A673 (cell line): Measurements from ENCODE around the gene CLEC1A. TPM values are rescaled to one million over a fixed set of nuclear protein-coding genes. Genes with fewer than 3 reads are reported as not detected.

ENCODE experiments used
- BruUV-seq: library from RNA; stranded (reverse); fragments of 400-500 nt; replicated peaks from 2 replicates; lab custom pipeline; 2021; lab: Mats Ljungman, UMichigan
- CTCF ChIA-PET: fragments of 300-600 bp; sonication (Branson Sonifier 250); formaldehyde crosslinking; loops from one replicate; lab custom pipeline; 2022; ENCODE audit warnings: antibody characterized with exemption; lab: Charles Lee
- POLR2A ChIA-PET: fragments of 300-600 bp; sonication (Branson Sonifier 250); formaldehyde crosslinking; loops from one replicate; lab custom pipeline; 2022; ENCODE audit warnings: antibody characterized with exemption; ENCODE audit not compliant: low non-redundant PET; lab: Charles Lee
- DNase-seq: peaks from one replicate; pipeline ENCODE4 v3.0.0-alpha.2; 2015; ENCODE audit warnings: low spot score
- H3K27ac ChIP-seq: fragments of 200-600 bp; sonication (generic); 2 replicates; pipeline ENCODE4 v1.5.1; 2016; ENCODE audit warnings: mixed run types, low read depth, mild to moderate bottlenecking, mixed read lengths, antibody characterized with exemption, low read length; ENCODE audit not compliant: poor library complexity, severe bottlenecking
- H3K27me3 ChIP-seq: fragments of 200-600 bp; sonication (generic); replicated peaks from 2 replicates; pipeline ENCODE4 v1.6.1; 2017; ENCODE audit warnings: mixed run types, low read depth, mild to moderate bottlenecking, mixed read lengths, antibody characterized with exemption, low read length; ENCODE audit not compliant: insufficient read depth, poor library complexity
- H3K36me3 ChIP-seq: fragments of 200-600 bp; sonication (generic); 2 replicates; pipeline ENCODE4 v1.6.1; 2016; ENCODE audit warnings: mixed run types, mild to moderate bottlenecking, mixed read lengths, antibody characterized with exemption, low read length; ENCODE audit not compliant: insufficient read depth, poor library complexity, severe bottlenecking
- H3K4me1 ChIP-seq: fragments of 200-600 bp; sonication (generic); 2 replicates; pipeline ENCODE4 v1.6.1; 2017; ENCODE audit warnings: mixed run types, mild to moderate bottlenecking, mixed read lengths, antibody characterized with exemption, low read length; ENCODE audit not compliant: insufficient read depth, poor library complexity, severe bottlenecking
- H3K4me3 ChIP-seq: fragments of 200-600 bp; sonication (generic); 2 replicates; pipeline ENCODE4 v1.5.1; 2016; ENCODE audit warnings: low read depth, mixed run types, mild to moderate bottlenecking, mixed read lengths, low read length; ENCODE audit not compliant: poor library complexity, severe bottlenecking
- H3K9me3 ChIP-seq: fragments of 200-600 bp; sonication (generic); 2 replicates; pipeline ENCODE4 v1.6.1; 2016; ENCODE audit warnings: mixed run types, low read depth, mild to moderate bottlenecking, mixed read lengths, antibody characterized with exemption, low read length; ENCODE audit not compliant: poor library complexity, severe bottlenecking
- EZH2 ChIP-seq: fragments of 200-600 bp; sonication (generic); IDR thresholded peaks from 2 replicates; pipeline ENCODE4 v1.6.1; 2017; ENCODE audit warnings: borderline replicate concordance, low read depth, mild to moderate bottlenecking, mixed read lengths, antibody characterized with exemption, low read length; ENCODE audit not compliant: poor library complexity, severe bottlenecking
- intact Hi-C: fragments of 100-400 bp; cut with micrococcal nuclease; formaldehyde crosslinking; loops from one replicate; pipeline ENCODE4 v1.10.0; 2022; ENCODE audit not compliant: unreplicated experiment
- total RNA-seq: library from RNA; stranded (reverse); gene quantifications from 2 replicates; pipeline ENCODE4 v1.2.3, GENCODE V29; 2021
- TF ChIP-seq, protein P1 (sequence below): fragments of 300-800, 200-600 bp; sonication (generic); conservative IDR thresholded peaks from 2 replicates; pipeline ENCODE4 v1.5.1; 2017; ENCODE audit warnings: low read depth, mild to moderate bottlenecking, antibody characterized with exemption, low read length, moderate library complexity, mixed read lengths

The CLEC1A gene
- total RNA-seq, 1 experiment from 2014 or later = not detected

DNA sequence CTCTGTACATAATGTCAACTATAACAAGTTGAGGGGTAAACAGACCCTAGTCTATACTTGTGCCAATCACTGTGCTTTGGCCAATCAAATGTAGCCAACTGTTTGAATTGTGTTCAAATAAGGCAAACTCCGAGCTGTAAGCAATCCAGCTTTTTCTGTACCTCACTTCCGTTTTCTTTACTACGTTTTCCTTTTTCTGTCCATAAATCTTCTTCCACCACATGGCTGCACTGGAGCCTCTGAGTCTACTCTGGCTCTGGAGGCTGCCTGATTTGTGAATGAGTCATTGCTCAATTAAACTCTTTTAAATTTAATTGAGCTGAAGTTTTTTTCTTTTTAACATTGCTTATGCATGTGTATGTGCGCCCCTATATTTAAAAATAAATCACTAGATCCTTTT lies 29.7 kb downstream of the CLEC1A start:
- no peak for TF ChIP-seq EZH2
- TF ChIP-seq, protein P1, sequence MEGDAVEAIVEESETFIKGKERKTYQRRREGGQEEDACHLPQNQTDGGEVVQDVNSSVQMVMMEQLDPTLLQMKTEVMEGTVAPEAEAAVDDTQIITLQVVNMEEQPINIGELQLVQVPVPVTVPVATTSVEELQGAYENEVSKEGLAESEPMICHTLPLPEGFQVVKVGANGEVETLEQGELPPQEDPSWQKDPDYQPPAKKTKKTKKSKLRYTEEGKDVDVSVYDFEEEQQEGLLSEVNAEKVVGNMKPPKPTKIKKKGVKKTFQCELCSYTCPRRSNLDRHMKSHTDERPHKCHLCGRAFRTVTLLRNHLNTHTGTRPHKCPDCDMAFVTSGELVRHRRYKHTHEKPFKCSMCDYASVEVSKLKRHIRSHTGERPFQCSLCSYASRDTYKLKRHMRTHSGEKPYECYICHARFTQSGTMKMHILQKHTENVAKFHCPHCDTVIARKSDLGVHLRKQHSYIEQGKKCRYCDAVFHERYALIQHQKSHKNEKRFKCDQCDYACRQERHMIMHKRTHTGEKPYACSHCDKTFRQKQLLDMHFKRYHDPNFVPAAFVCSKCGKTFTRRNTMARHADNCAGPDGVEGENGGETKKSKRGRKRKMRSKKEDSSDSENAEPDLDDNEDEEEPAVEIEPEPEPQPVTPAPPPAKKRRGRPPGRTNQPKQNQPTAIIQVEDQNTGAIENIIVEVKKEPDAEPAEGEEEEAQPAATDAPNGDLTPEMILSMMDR = no peak
- peaks cover 40% of the 10 kb centered on the region for H3K4me1 ChIP-seq
- H3K4me3 ChIP-seq = no peak overlapping the region
- no peaks in the 10 kb centered on the region for H3K36me3 ChIP-seq
- H3K27me3 ChIP-seq = no peaks in the 10 kb centered on the region
- peak; percentile 90 for DNase-seq
- H3K27ac ChIP-seq = peak overlapping the region; percentile 82
- intact Hi-C loops = no loop called here
- no TSS peak for BruUV-seq
- CTCF ChIA-PET = no interaction called here
- POLR2A ChIA-PET = interaction anchor here (0.6 kb wide), 1 partner anchor 59 kb away, joined by 5 read pairs; no protein-coding TSS in a partner anchor
- no peaks in the 10 kb centered on the region for H3K9me3 ChIP-seq

DNA sequence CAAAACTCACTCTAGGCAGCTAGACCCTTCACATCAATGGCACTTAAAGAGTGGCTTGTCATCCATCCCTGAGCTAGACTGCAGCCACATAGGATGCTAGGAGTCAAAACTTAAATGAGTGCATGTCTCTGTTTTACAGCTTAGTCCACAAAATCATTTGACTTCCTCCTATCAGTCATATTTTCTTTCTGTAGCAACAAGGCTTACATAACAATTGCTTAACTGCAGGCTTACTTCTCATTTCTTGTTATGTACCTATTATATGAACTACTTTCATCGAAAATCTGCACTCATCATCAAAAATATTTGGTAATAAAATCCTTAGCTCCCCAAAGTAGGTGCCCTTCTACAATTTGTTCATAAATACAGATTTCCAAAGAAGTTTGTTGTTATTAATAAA lies 30.1 kb downstream of the CLEC1A start:
- H3K9me3 ChIP-seq = no peaks in the 10 kb centered on the region
- POLR2A ChIA-PET = interaction anchor here (0.6 kb wide), 1 partner anchor 59 kb away, joined by 5 read pairs; no protein-coding TSS in a partner anchor
- H3K4me3 ChIP-seq = no peak overlapping the region
- TF ChIP-seq, protein P1 = no peak
- no peak for TF ChIP-seq EZH2
- H3K27ac ChIP-seq = peak overlapping the region; percentile 82
- DNase-seq = no peak
- CTCF ChIA-PET = no interaction called here
- intact Hi-C loops = no loop called here
- peaks cover 40% of the 10 kb centered on the region for H3K4me1 ChIP-seq
- no TSS peak for BruUV-seq
- no peaks in the 10 kb centered on the region for H3K36me3 ChIP-seq
- H3K27me3 ChIP-seq = no peaks in the 10 kb centered on the region

DNA sequence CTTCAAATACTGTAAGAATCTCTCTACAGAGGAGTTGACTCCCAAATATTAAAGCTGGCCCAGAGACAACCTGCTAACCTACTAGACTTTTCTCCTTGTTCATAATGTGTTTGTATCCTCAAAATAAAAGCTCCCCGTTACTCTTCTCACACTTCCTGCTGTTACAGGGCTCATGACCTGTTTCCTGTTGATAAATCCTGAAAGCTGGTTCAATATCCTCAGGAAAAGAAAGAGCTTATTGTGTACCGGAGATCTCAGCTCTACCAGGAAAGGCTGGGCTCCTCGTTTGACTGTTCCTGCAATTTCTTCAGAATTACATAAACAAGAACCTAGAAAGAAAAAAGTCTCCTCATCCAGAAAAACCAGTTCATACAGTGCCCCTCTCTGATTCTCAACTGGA lies 30.8 kb downstream of the CLEC1A start:
- Histone ChIP-seq H3K4me1 (peaks cover 40% of the 10 kb centered on the region), H3K4me3 (no peak overlapping the region), H3K36me3 (no peaks in the 10 kb centered on the region), H3K27ac (peak overlapping the region; percentile 82), H3K9me3 (no peaks in the 10 kb centered on the region), H3K27me3 (no peaks in the 10 kb centered on the region)
- POLR2A ChIA-PET = no interaction called here
- no TSS peak for BruUV-seq
- TF ChIP-seq, protein P1 = no peak
- TF ChIP-seq EZH2 = no peak
- CTCF ChIA-PET = no interaction called here
- peak; percentile 51 for DNase-seq
- intact Hi-C loops = no loop called here
